Measurements from ENCODE around the gene NXPE4.
"Not testable (repeated sequence)": the region's sequence is repeated elsewhere in the genome, so short reads cannot be mapped to it uniquely, and the experiment has no call there.

Gene NXPE4

DNA sequence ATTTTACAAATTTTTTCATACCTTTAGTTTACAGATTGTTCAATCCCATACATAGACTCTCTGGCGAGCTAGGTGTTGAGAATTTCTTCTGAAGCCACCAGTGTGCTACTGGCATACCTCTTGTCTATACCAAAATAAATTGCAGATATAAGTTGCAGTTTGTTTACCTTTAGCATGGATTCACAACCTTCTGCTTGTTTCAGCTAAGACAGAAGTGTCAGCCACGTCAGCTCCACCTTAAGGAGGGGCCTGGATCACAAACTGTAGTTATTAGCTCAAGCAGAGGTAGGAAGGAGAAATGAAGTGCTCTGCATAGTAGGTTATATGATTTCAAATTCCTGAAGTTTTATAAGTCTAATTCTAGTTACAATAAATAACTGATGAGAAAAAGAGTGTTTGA lies at the start of gene NXPE4:
TSS of gene NXPE4 (minus strand) at position 216 of the 400 bp plus-strand sequence. CDS start 1,027 bp downstream, outside the sequence.
- DNase-seq (ENCODE audit: low read depth in 2 of 2): no peak

DNA sequence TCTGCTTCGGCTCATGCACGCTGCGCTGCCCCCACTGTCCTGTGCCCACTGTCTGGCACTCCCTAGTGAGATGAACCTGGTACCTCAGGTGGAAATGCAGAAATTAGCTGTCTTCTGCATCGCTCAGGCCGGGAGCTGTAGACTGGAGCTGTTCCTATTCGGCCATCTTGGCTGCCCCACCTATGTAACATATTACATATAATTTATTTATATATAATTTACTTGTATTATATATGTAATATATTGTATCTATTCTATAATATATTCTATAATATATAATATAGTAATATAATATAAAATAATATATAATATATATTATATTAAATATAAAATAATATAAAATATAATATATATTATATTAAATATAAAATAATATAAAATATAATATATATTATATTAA lies 43.9 kb upstream of the NXPE4 start:
- DNase-seq (ENCODE audit: low read depth in 2 of 2): not testable (repeated sequence)

DNA sequence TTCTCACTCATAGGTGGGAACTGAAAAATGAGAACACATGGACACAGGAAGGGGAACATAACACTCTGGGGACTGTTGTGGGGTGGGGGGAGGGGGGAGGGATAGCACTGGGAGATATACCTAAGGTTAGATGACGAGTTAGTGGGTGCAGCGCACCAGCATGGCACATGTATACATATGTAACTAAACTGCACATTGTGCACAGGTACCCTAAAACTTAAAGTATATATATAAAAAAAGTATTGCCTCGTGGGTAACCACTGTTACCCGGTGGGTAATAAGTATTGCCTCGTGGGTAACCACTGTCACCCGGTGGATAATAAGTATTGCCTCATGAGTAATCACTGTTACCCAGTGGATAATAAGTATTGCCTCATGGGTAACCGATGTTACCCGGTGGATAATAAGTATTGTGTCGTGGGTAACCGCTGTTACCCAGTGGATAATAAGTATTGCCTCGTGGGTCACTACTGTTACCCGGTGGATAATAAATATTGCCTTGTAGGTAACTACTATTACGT lies 35.9 kb upstream of the NXPE4 start:
- not testable (repeated sequence) for DNase-seq (ENCODE audit: low read depth in 2 of 2)

DNA sequence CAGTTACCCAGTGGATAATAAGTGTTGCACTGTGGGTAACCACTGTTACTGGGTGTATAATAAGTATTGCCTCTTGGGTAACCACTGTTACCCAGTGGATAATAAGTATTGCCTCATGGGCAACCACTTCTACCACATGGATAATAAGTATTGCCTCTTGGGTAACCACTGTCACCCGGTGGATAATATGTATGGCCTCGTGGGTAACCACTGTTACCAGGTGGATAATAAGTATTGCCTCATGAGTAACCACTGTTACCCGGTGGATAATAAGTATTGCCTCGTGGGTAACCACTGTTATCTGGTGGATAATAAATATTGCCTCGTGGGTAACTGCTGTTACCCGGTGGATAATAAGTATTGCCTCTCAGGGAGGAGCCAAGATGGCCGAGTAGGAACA lies 29.7 kb upstream of the NXPE4 start:
- DNase-seq (ENCODE audit: low read depth in 2 of 2): no peak

DNA sequence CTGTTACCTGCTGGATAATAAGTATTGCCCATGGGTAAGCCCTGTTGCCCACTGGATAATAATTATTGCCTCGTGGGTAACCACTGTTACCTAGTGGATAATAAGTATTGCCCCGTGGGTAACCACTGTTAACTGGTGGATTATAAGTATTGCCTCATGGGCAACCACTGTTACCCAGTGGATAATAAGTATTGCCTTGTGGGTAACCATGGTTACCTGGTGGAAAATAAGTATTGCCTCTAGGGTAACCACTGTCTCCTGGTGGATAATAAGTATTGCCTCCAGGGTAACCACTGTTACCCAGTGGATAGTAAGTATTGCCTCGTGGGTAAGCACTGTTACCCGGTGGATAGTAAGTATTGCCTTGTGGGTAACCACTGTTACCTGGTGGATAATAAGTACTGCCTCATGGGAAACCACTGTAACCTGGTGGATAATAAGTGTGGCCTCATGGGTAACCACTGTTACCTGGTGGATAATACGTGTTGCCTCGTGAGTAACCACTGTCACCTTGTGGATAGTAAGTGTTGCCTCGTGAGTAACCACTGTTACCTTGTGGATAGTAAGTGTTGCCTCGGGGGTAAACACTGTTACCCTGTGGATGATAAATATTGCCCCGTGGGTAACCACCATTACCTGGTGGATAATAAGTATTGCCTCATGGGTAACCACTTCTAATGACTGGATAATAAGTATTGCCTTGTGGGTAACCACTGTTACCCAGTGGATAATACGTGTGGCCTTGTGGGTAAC lies 29.0 kb upstream of the NXPE4 start:
- no peak for DNase-seq (ENCODE audit: low read depth in 2 of 2)

DNA sequence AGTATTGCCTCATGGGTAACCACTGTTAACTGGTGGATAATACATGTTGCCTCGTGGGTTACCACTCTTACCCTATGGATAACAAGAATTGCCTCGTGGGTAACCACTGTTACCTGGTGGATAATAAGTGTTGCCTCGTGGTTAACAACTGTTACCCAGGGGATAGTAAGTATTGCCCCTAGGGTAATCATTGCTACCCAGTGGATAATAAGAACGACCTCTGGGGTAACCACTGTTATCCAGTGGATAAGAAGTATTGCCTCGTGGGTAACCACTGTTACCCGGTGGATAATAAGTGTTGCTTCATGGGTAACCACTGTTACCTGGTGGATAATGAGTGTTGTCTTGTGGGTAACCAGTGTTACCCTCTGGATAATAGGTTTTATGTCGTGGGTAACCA lies 28.1 kb upstream of the NXPE4 start:
- no peak for DNase-seq (ENCODE audit: low read depth in 2 of 2)

DNA sequence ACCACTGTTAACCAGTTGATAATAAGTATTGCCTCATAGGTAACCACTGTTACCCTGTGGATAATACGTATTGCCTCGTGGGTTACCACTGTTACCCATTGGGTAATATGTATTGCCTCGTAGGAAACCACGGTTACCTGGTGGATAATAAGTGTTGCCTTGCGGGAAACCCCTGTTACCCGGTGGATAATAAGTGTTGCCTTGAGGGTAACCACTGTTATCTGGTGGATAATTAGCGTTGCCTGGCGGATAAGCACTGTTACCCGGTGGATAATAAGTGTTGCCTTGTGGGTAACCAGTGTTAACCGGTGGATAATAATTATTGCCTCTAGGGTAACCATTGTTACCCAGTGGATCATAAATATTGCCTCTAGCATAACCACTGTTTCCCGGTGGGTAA lies 27.3 kb upstream of the NXPE4 start:
- DNase-seq (ENCODE audit: low read depth in 2 of 2): no peak

DNA sequence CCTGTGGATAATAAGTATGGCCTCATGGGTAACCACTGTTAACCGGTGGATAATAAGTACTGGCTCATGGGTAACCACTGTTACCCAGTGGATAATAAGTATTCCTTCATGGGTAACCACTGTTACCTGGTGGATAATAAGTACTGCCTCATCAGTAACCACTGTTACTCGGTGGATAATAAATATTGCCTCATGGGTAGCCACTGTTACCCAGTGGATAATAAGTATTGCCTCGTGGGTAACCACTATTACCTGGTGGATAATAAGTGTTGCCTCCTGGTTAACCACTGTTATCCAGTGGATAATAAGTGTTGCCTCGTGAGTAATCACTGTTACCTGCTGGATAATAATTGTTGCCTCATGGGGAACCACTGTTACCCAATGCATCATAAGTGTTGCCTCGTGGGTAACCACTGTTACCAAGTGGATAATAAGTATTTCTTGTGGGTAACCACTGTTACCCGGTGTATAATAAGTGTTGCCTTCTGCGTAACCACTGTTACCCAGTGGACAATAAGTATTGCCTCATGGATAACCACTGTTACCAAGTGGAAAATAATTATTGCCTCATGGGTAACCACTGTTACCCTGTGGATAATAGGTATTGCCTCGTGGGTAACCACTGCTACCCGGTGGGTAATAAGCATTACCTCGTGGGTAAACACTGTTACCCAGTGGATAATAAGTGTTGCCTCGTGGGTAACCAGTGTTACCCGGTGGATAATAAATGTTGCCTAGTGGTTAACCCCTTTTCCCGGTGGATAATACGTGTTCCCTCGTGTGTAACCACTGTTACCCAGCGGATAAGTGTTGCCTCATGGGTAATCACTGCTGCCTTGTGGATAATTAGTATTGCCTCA lies 26.6 kb upstream of the NXPE4 start:
- no peak for DNase-seq (ENCODE audit: low read depth in 2 of 2)

DNA sequence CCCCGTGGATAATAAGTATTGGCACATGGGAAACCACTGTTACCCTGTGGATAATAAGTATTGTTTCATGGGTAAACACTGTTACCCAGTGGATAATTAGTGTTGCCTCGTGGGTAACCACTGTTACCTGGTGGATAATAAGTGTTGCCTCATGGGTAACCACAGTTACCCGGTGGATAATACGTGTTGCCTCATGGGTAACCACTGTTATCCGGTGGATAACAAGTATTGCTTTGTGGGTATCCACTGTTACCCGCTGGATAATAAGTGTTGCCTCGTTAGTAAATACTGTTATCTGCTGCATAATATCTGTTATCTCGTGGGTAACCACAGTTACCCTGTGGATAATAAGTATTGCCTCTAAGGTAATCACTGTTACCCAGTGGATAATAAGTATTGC lies 25.5 kb upstream of the NXPE4 start:
- DNase-seq (ENCODE audit: low read depth in 2 of 2): no peak

DNA sequence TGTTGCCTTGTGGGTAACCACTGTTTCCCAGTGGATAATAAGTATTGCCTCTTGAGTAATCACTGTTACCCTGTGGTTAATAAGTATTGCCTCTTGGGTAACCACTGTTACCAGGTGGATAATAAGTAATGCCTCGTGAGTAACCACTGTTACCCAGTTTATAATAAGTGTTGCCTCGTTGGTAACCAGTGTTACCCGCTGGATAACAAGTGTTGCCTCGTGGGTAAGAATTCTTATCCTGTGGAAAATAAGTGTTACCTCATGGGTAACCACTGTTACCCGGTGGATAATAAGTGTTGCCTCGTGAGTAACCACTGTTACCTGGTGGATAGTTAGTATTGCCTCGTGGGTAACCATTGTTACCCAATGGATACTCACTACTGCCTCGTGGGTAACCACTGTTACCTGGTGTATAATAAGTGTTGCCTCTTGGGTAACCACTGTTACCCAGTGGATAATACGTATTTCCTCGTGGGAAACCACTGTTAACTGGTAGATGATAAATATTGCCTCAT lies 24.1 kb upstream of the NXPE4 start:
- DNase-seq (ENCODE audit: low read depth in 2 of 2): no peak

DNA sequence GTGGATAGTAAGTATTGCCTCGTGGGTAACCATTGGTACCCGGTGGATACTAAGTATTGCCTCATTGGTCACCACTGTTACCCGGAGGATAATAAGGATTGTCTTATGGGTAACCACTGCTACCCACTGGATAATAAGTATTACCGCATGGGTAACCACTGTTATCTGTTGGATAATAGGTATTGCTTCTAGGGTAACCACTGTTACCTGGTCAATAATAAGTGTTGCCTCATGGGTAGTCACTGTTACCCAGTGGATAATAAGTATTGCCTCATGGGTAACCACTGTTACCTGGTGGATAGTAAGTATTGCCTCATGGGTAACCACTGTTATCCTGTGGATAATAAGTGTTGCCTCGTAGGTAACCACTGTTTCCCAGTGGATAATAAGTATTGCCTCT lies 22.6 kb upstream of the NXPE4 start:
- DNase-seq (ENCODE audit: low read depth in 2 of 2): no peak

DNA sequence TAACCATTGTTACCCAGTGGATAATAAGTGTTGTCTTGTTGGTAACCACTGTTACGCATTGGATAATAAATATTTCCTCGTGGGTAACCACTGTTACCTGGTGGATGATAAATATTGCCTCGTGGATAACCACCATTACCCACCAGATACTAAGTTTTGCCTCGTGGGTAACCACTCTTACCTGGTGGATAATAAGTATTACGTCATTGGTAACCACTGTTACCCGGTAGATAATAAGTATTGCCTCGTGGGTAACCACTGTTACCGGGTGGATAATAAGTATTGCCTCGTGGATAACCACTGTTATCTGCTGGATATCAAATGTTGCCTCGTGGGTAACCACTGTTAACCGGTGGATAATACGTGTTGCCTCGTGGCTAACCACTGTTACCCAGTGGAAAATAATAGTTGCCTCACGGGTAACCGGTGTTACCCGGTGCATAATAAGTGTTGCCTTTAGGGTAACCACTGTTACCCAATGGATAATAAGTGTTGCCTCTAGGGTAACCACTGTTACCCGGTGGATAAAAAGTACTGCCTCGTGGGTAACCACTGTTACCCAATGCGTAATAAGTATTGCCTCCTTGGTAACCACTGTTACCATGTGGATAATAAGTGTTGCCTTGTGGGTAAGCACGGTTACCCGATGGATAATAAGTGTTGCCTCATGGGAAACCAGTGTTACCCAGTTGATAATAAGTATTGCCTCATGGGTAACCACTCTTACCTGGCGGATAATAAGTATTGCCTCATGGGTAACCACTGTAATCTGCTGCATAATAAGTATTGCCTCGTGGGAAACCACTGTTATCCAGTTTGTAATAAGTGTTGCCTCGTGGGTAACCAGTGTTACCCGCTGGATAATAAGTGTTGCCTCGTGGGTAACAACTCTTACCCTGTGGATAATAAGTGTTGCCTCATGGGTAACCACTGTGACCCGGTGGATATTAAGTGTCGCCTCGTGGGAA lies 21.9 kb upstream of the NXPE4 start:
- DNase-seq (ENCODE audit: low read depth in 2 of 2): no peak

DNA sequence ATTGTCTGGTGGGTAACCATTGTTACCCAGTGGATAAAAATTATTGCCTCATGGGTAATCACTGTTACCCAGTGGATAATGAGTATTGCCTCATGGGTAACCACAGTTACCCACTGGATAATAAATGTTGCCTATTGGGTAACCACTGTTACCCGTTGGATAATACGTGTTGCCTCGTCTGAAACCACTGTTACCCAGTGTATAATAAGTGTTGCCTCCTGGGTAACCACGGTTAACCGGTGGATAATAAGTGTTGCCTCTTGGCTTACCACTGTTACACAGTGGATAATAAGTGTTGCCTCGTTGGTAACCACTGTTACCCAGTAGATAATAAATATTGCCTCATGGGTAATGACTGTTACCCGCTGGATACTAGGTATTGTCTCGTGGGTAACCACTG lies 20.9 kb upstream of the NXPE4 start:
- no peak for DNase-seq (ENCODE audit: low read depth in 2 of 2)

DNA sequence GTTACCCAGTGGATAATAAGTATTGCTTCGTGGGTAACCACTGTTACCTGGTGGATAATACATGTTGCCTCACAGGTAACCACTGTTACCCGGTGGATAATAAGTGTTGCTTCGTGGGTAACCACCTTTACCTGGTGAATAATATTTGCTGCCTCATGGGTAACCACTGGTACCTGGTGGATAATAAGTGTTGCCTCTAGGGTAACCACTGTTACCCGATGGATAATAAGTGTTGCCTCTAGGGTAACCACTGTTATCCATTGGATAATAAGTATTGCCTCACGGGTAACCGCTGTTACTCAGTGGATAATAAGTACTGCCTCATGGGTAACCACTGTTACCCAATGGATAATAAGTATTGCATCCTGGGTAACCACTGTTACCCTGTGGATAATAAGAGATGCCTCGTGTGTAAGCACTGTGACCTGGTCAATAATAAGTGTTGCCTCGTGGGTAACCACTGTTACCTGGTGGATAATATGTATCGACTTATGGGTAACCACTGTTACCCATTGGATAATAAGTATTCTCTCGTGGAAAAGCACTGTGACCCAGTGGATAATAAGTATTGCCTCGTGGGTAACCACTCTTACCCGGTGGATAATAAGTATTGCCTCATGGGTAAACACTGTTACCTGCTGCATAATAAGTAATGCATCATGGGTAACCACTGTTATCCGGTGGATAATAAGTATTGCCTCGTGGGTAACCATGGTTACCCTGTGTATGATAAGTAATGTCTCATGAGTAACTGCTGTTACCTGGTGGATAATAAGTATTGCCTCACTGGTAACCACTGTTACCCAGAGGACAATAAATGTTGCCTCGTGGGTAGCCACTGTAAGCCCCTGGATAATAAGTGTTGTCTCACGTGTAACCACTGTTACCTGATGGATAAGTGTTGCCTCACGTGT lies 20.1 kb upstream of the NXPE4 start:
- no peak for DNase-seq (ENCODE audit: low read depth in 2 of 2)

DNA sequence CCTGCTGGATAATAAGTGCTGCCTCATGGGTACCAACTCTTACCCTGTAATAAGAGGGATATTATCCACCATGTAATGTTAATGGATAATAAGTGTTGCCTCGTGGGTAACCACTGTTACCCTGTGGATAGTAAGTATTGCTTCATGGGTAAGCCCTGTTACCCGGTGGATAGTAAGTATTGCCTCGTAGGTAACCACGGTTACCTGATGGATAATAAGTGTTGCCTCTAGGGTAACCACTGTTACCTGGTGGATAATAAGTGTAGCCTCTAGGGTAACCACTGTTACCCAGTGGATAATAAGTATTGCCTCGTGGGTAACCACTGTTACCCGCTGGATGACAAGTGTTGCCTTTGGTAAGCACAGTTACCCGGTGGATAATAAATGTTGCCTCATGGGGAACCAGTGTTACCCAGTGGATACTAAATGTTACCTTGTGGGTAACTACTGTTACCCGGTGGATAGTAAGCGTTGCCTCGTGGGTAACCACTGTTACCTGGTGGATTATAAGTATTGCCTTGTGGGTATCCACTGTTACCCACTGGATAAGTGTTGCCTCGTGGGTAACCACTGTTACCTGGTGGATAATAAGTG lies 18.6 kb upstream of the NXPE4 start:
- DNase-seq (ENCODE audit: low read depth in 2 of 2): no peak

DNA sequence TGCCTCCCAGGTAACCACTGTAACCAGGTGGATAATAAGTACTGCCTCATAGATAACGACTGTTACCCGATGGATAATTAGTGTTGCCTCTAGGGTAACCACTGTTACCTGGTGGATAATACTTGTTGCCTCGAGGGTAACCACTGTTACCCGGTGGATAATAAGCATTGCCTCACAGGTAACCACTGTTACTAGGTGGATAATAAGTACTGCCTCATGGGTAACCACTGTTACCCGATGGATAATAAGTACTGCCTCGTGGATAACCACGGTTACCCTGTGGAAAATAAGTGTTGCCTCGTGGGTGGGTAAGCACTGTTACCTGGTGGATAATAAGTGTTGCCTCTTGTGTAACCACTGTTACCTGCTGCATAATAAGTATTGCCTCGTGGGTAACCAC lies 17.5 kb upstream of the NXPE4 start:
- not testable (repeated sequence) for DNase-seq (ENCODE audit: low read depth in 2 of 2)

DNA sequence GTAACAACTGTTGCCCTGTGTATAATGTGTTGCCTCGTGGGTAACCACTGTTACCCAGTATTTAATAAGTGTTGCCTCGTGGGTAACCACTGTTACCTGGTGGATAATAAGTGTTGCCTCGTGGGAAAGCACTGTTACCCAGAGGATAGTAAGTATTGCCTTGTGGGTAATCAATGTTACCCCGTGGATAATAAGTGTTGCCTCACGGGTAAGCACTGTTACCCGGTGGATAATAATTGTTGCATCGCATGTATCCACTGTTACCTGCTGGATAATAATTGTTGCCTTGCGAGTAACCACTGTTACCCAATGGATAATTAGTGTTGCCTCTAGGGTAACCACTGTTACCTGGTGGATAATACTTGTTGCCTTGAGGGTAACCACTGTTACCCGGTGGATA lies 17.1 kb upstream of the NXPE4 start:
- DNase-seq (ENCODE audit: low read depth in 2 of 2): no peak

DNA sequence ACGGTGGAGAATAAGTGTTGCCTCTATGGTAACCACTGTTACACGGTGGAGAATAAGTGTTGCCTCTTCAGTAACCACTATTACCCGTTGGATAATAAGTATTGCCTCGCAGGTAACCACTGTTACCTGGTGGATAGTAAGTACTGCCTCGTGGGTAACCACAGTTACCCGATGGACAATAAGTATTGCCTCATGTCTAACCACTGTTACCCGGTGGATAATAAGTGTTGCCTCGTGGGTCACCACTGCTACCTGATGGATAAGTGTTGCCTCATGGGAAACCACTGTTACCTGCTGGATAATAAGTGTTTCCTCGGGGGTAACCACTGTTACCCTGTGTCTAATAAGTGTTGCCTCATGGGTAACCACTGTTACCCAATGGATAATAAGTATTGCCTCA lies 16.6 kb upstream of the NXPE4 start:
- not testable (repeated sequence) for DNase-seq (ENCODE audit: low read depth in 2 of 2)

DNA sequence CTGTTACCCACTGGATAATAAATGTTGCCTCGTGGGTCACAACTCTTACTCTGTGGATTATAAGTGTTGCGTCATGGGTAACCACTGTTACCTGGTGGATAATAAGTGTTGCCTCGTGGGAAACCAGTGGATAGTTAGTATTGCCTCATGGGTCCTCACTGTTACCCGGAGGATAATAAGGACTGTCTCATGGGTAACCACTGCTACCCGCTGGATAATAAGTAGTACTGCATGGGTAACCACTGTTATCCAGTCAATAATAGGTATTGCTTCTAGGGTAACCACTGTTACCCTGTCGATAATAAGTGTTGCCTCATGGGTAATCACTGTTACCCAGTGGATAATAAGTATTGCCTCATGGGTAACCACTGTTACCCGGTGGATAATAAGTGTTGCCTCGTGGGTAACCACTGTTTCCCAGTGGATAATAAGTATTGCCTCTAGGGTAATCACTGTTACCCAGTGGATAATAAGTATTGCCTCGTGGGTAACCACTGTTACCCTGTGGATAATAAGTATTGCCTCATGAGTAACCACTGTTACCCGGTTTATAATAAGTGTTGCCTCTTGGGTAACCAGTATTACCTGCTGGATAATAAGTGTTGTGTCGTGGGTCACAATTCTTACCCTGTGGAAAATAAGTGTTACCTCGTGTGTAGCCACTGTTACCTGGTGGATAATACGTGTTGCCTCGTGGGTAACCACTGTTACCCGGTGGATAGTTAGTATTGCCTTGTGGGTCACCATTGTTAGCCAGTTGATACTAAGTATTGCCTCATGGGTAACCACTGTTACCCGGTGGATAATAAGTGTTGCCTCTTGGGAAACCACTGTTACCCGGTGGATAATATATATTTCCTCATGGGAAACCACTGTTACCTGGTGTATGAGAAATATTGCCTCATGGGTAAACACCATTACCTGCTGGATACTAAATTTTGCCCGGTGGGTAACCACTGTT lies 15.7 kb upstream of the NXPE4 start:
- DNase-seq (ENCODE audit: low read depth in 2 of 2): no peak

Data from stimulated activated CD8-positive, alpha-beta memory T cell treated with anti-CD3 and anti-CD28 coated beads, Interleukin-2, amount 100 ng/mL, for 1 hour (primary cell).